Measurements from ENCODE around the gene ZNF488. TPM values are rescaled to one million over a fixed set of nuclear protein-coding genes. Genes with fewer than 3 reads are reported as not detected.

Gene ZNF488
- total and polyA plus RNA-seq, 3 experiments from 2014 or later = 0.42 to 0.44 TPM; not detected in 1

- peaks cover 0 to 3% (median 0%) of the 10 kb centered on the region in 5 donors for H3K9me3 Mint-ChIP-seq
- POLR2A ChIA-PET = no interaction called here
- no peaks in the 10 kb centered on the region for H3K36me3 ChIP-seq (ENCODE audit: insufficient read depth, low read length)
- no peaks in the 10 kb centered on the region for H3K4me1 ChIP-seq (ENCODE audit: insufficient read depth, low read length)
- CTCF ChIA-PET = interaction anchor here (1.1 to 2.0 kb wide), 2 partner anchors 9 to 21 kb away, joined by 3 to 8 read pairs; no protein-coding TSS in a partner anchor
- H3K27ac ChIP-seq (ENCODE audit: low read depth, low read length) = no peak overlapping the region
- no peak for DNase-seq
- no peak overlapping the region for H3K4me3 ChIP-seq (ENCODE audit: low read length)
- no peaks in the 10 kb centered on the region for H3K4me1 Mint-ChIP-seq
- H3K36me3 Mint-ChIP-seq = no peaks in the 10 kb centered on the region
- H3K27me3 ChIP-seq (ENCODE audit: insufficient read depth, low read length, poor library complexity, severe bottlenecking) = no peaks in the 10 kb centered on the region
- H3K27ac Mint-ChIP-seq = no peak overlapping the region
- H3K4me3 Mint-ChIP-seq = no peak overlapping the region
- H3K27me3 Mint-ChIP-seq = peaks cover 0 to 15% of the 10 kb centered on the region in 2 donors
- no peaks in the 10 kb centered on the region for H3K9me3 ChIP-seq (ENCODE audit: low read length)
These were observed 52.1 kb downstream of the ZNF488 start for GRCh38 chr10:47331954-47332353.

- H3K36me3 Mint-ChIP-seq = no peaks in the 10 kb centered on the region
- ChIA-PET POLR2A (no interaction called here), CTCF (interaction anchor here (1.1 to 2.0 kb wide), 2 partner anchors 10 to 20 kb away, joined by 3 to 8 read pairs; no protein-coding TSS in a partner anchor)
- no peak overlapping the region for H3K27ac Mint-ChIP-seq
- H3K9me3 Mint-ChIP-seq = peaks cover 0 to 3% (median 0%) of the 10 kb centered on the region in 5 donors
- H3K27me3 Mint-ChIP-seq = peaks cover 0 to 15% of the 10 kb centered on the region in 2 donors
- Histone ChIP-seq H3K4me3 (ENCODE audit: low read length) (no peak overlapping the region), H3K27me3 (ENCODE audit: insufficient read depth, low read length, poor library complexity, severe bottlenecking) (no peaks in the 10 kb centered on the region), H3K4me1 (ENCODE audit: insufficient read depth, low read length) (no peaks in the 10 kb centered on the region), H3K9me3 (ENCODE audit: low read length) (no peaks in the 10 kb centered on the region), H3K27ac (ENCODE audit: low read depth, low read length) (no peak overlapping the region), H3K36me3 (ENCODE audit: insufficient read depth, low read length) (no peaks in the 10 kb centered on the region)
- H3K4me3 Mint-ChIP-seq = no peak overlapping the region
- no peak for DNase-seq
- H3K4me1 Mint-ChIP-seq = no peaks in the 10 kb centered on the region
These were observed 52.6 kb downstream of the ZNF488 start for GRCh38 chr10:47331491-47331890.

- Mint-ChIP-seq H3K27ac (no peak overlapping the region), H3K4me3 (no peak overlapping the region), H3K27me3 (peaks cover 0 to 11% of the 10 kb centered on the region in 2 donors), H3K36me3 (no peaks in the 10 kb centered on the region), H3K4me1 (no peaks in the 10 kb centered on the region), H3K9me3 (peaks cover 0 to 3% (median 0%) of the 10 kb centered on the region in 5 donors)
- CTCF ChIA-PET = no interaction called here
- no peak for DNase-seq
- H3K4me1 ChIP-seq (ENCODE audit: insufficient read depth, low read length) = no peaks in the 10 kb centered on the region
- H3K27me3 ChIP-seq (ENCODE audit: insufficient read depth, low read length, poor library complexity, severe bottlenecking) = no peaks in the 10 kb centered on the region
- no peaks in the 10 kb centered on the region for H3K36me3 ChIP-seq (ENCODE audit: insufficient read depth, low read length)
- no peak overlapping the region for H3K4me3 ChIP-seq (ENCODE audit: low read length)
- H3K27ac ChIP-seq (ENCODE audit: low read depth, low read length) = no peak overlapping the region
- no peaks in the 10 kb centered on the region for H3K9me3 ChIP-seq (ENCODE audit: low read length)
- POLR2A ChIA-PET = no interaction called here
These were observed 53.3 kb downstream of the ZNF488 start for GRCh38 chr10:47330804-47331203.

- H3K27ac Mint-ChIP-seq = no peak overlapping the region
- CTCF ChIA-PET = no interaction called here
- H3K4me1 Mint-ChIP-seq = no peaks in the 10 kb centered on the region
- peaks cover 0 to 11% of the 10 kb centered on the region in 2 donors for H3K27me3 Mint-ChIP-seq
- Histone ChIP-seq H3K9me3 (ENCODE audit: low read length) (no peaks in the 10 kb centered on the region), H3K4me3 (ENCODE audit: low read length) (no peak overlapping the region), H3K27ac (ENCODE audit: low read depth, low read length) (no peak overlapping the region), H3K27me3 (ENCODE audit: insufficient read depth, low read length, poor library complexity, severe bottlenecking) (no peaks in the 10 kb centered on the region), H3K36me3 (ENCODE audit: insufficient read depth, low read length) (no peaks in the 10 kb centered on the region), H3K4me1 (ENCODE audit: insufficient read depth, low read length) (no peaks in the 10 kb centered on the region)
- DNase-seq = no peak
- H3K4me3 Mint-ChIP-seq = no peak overlapping the region
- H3K9me3 Mint-ChIP-seq = peaks cover 0 to 3% (median 0%) of the 10 kb centered on the region in 5 donors
- no peaks in the 10 kb centered on the region for H3K36me3 Mint-ChIP-seq
- POLR2A ChIA-PET = no interaction called here
These were observed 53.7 kb downstream of the ZNF488 start for GRCh38 chr10:47330366-47330765.

DNA sequence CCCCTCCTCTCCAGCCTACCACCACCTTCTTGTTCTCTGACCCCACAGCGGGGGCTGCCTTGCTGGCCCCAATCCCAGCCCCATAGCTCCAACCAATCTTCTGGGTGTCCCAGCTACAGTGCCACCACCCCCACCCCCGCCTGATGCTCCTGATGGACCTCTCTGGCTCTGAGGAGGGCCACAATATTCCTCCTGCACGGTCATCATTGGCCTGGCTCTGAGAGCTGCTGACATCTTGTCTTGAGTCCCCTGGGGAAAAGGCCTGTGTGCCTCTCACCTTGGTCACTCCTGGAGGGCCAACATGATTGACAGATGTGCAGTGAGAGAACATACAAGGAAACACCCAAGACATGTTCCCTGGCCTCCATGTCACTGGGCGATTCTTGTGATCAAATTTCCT lies 54.2 kb downstream of the ZNF488 start:
- Mint-ChIP-seq H3K27me3 (peaks cover 0 to 8% of the 10 kb centered on the region in 2 donors), H3K27ac (no peak overlapping the region), H3K36me3 (no peaks in the 10 kb centered on the region), H3K4me1 (no peaks in the 10 kb centered on the region), H3K9me3 (peaks cover 0 to 3% (median 0%) of the 10 kb centered on the region in 5 donors), H3K4me3 (no peak overlapping the region)
- H3K4me3 ChIP-seq (ENCODE audit: low read length) = no peak overlapping the region
- H3K36me3 ChIP-seq (ENCODE audit: insufficient read depth, low read length) = no peaks in the 10 kb centered on the region
- CTCF ChIA-PET = no interaction called here
- H3K27ac ChIP-seq (ENCODE audit: low read depth, low read length) = no peak overlapping the region
- no peak for DNase-seq
- no peaks in the 10 kb centered on the region for H3K27me3 ChIP-seq (ENCODE audit: insufficient read depth, low read length, poor library complexity, severe bottlenecking)
- H3K4me1 ChIP-seq (ENCODE audit: insufficient read depth, low read length) = no peaks in the 10 kb centered on the region
- POLR2A ChIA-PET = no interaction called here
- H3K9me3 ChIP-seq (ENCODE audit: low read length) = no peaks in the 10 kb centered on the region

GRCh38 chr10:47326927-47327330 lies 57.2 kb downstream of the ZNF488 start:
- Mint-ChIP-seq H3K36me3 (no peaks in the 10 kb centered on the region), H3K9me3 (peaks cover 0 to 3% (median 0%) of the 10 kb centered on the region in 5 donors), H3K4me3 (no peak overlapping the region), H3K4me1 (no peaks in the 10 kb centered on the region), H3K27me3 (peaks cover 0 to 3% of the 10 kb centered on the region in 2 donors), H3K27ac (no peak overlapping the region)
- Histone ChIP-seq H3K36me3 (ENCODE audit: insufficient read depth, low read length) (no peaks in the 10 kb centered on the region), H3K4me1 (ENCODE audit: insufficient read depth, low read length) (no peaks in the 10 kb centered on the region), H3K9me3 (ENCODE audit: low read length) (no peaks in the 10 kb centered on the region), H3K4me3 (ENCODE audit: low read length) (no peak overlapping the region), H3K27ac (ENCODE audit: low read depth, low read length) (peak overlapping the region; percentile 7), H3K27me3 (ENCODE audit: insufficient read depth, low read length, poor library complexity, severe bottlenecking) (no peaks in the 10 kb centered on the region)
- DNase-seq = no peak
- ChIA-PET CTCF (no interaction called here), POLR2A (no interaction called here)

DNA sequence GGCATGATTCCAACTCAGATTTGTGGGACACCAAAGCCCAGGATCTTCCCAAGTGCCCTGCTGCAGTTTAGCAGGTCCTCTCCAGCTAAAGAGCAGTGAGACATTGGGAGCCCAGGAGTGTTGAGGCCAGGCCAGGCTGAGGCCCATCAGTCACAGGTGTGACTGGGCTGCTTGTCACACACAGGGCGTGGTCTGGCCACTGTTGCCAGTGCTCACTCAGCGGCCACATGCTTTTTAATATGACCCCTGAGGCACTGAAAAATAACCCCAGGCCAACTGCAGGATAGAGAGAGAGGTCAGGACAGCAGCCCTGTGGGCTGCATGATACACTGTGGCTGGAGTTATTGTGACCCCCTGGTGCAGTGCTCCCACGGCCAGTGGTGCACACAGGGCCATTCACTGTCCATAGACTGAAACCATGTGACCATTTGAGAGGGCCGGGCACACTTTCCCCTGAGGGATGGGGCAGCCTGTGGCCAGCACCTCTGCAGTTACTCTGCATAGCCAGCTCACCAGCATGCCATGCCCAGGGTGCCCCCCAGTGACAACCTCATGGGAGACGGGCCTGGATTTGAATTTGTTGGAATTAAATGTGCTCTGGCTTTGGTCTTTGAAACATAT lies 57.7 kb downstream of the ZNF488 start:
- Mint-ChIP-seq H3K27me3 (peaks cover 0 to 3% of the 10 kb centered on the region in 2 donors), H3K36me3 (no peaks in the 10 kb centered on the region), H3K27ac (no peak overlapping the region), H3K4me1 (no peaks in the 10 kb centered on the region), H3K4me3 (no peak overlapping the region), H3K9me3 (peaks cover 0 to 3% (median 0%) of the 10 kb centered on the region in 5 donors)
- ChIA-PET POLR2A (no interaction called here), CTCF (interaction anchor here (1.0 kb wide), 1 partner anchor 302 kb away, joined by 3 read pairs; no protein-coding TSS in a partner anchor)
- H3K36me3 ChIP-seq (ENCODE audit: insufficient read depth, low read length) = no peaks in the 10 kb centered on the region
- H3K27ac ChIP-seq (ENCODE audit: low read depth, low read length) = no peak overlapping the region
- no peaks in the 10 kb centered on the region for H3K27me3 ChIP-seq (ENCODE audit: insufficient read depth, low read length, poor library complexity, severe bottlenecking)
- no peaks in the 10 kb centered on the region for H3K4me1 ChIP-seq (ENCODE audit: insufficient read depth, low read length)
- no peak overlapping the region for H3K4me3 ChIP-seq (ENCODE audit: low read length)
- H3K9me3 ChIP-seq (ENCODE audit: low read length) = no peaks in the 10 kb centered on the region
- no peak for DNase-seq

- ChIA-PET POLR2A (no interaction called here), CTCF (interaction anchor here (1.0 kb wide), 1 partner anchor 301 kb away, joined by 3 read pairs; no protein-coding TSS in a partner anchor)
- Histone ChIP-seq H3K27ac (ENCODE audit: low read depth, low read length) (no peak overlapping the region), H3K36me3 (ENCODE audit: insufficient read depth, low read length) (no peaks in the 10 kb centered on the region), H3K4me1 (ENCODE audit: insufficient read depth, low read length) (no peaks in the 10 kb centered on the region), H3K27me3 (ENCODE audit: insufficient read depth, low read length, poor library complexity, severe bottlenecking) (no peaks in the 10 kb centered on the region), H3K4me3 (ENCODE audit: low read length) (no peak overlapping the region), H3K9me3 (ENCODE audit: low read length) (no peaks in the 10 kb centered on the region)
- Mint-ChIP-seq H3K36me3 (no peaks in the 10 kb centered on the region), H3K27me3 (peaks cover 0 to 3% of the 10 kb centered on the region in 2 donors), H3K27ac (no peak overlapping the region), H3K4me1 (no peaks in the 10 kb centered on the region), H3K9me3 (peaks cover 0 to 3% (median 0%) of the 10 kb centered on the region in 5 donors), H3K4me3 (no peak overlapping the region)
- no peak for DNase-seq
These were observed 58.5 kb downstream of the ZNF488 start for GRCh38 chr10:47325303-47326291.
